Lower lobe of right lung (tissue), 2 donors: Measurements from ENCODE around the gene TMCC3. TPM values are rescaled to one million over a fixed set of nuclear protein-coding genes. Genes with fewer than 3 reads are reported as not detected.

Source experiments
- ATAC-seq, 2 donors: fragments of 200-7000 bp; cut with Tn5 transposase; one replicate each; pipeline ENCODE4 v1.9.1; 2020 to 2022; ENCODE audit warnings: mild to moderate bottlenecking in 2 of 2, moderate library complexity in 2 of 2
- DNase-seq: peaks from one replicate; pipeline ENCODE4 v3.0.0-alpha.2; 2020
- H3K27ac ChIP-seq: fragments of 200-600 bp; one replicate; pipeline ENCODE4 v1.8.0; 2022
- H3K27me3 ChIP-seq: fragments of 200-600 bp; one replicate; pipeline ENCODE4 v1.8.0; 2022; ENCODE audit warnings: low read depth
- H3K36me3 ChIP-seq: fragments of 200-600 bp; one replicate; pipeline ENCODE4 v1.8.0; 2022; ENCODE audit warnings: mild to moderate bottlenecking
- H3K4me1 ChIP-seq: fragments of 200-600 bp; one replicate; pipeline ENCODE4 v1.8.0; 2022
- H3K4me3 ChIP-seq: fragments of 200-600 bp; one replicate; pipeline ENCODE4 v1.8.0; 2022; ENCODE audit warnings: mild to moderate bottlenecking
- H3K9me3 ChIP-seq: fragments of 200-600 bp; one replicate; pipeline ENCODE4 v1.8.0; 2022
- intact Hi-C: fragments of 100-400 bp; cut with DNase I; formaldehyde crosslinking; loops from one replicate; pipeline ENCODE4 v1.11.0; 2022
- total RNA-seq: library from RNA; stranded (reverse); fragmentation: NEBNext Ultra II Directional; extraction: Animal tissue kit (Norgen Biotek cat#: 25700); gene quantifications from one replicate; pipeline ENCODE4 v1.2.1, GENCODE V29; 2021
- TF ChIP-seq, protein P1 (sequence below): fragments of 200-600 bp; IDR thresholded peaks from one replicate; pipeline ENCODE4 v1.8.0; 2022; ENCODE audit warnings: antibody characterized with exemption, mild to moderate bottlenecking
- donor health status: DM: no; HTN: yes; CAD: no; lungs with severe emphysema.

The TMCC3 gene
- total RNA-seq, 1 donor from 2014 or later = 9.7 TPM

DNA sequence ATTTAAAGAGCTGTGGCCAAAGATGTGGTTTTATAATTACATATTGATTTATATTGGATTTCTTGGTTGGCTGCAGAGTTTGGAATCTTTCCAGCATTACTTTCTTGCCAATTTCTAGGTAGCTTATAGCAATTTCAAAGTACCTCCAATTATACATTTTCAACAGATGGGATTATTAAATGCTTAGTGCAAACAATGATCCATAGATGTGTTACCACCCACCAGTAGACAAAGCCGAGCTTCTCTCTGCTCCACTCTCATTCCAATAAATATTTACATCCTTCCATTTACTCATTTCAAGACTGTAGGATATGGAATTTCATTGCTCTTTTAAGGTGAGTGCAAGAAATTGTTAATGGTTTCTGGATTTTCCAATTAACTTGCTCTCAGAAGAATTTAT, 21.6 kb upstream of the TMCC3 start:
- H3K36me3 ChIP-seq = no peaks in the 10 kb centered on the region
- H3K4me3 ChIP-seq = no peak overlapping the region
- peaks cover 32% of the 10 kb centered on the region for H3K4me1 ChIP-seq
- H3K27me3 ChIP-seq = no peaks in the 10 kb centered on the region
- H3K9me3 ChIP-seq = no peaks in the 10 kb centered on the region
- intact Hi-C loops = no loop called here
- H3K27ac ChIP-seq = no peak overlapping the region
- DNase-seq (no peak), ATAC-seq (no peak)
- TF ChIP-seq, protein P1, sequence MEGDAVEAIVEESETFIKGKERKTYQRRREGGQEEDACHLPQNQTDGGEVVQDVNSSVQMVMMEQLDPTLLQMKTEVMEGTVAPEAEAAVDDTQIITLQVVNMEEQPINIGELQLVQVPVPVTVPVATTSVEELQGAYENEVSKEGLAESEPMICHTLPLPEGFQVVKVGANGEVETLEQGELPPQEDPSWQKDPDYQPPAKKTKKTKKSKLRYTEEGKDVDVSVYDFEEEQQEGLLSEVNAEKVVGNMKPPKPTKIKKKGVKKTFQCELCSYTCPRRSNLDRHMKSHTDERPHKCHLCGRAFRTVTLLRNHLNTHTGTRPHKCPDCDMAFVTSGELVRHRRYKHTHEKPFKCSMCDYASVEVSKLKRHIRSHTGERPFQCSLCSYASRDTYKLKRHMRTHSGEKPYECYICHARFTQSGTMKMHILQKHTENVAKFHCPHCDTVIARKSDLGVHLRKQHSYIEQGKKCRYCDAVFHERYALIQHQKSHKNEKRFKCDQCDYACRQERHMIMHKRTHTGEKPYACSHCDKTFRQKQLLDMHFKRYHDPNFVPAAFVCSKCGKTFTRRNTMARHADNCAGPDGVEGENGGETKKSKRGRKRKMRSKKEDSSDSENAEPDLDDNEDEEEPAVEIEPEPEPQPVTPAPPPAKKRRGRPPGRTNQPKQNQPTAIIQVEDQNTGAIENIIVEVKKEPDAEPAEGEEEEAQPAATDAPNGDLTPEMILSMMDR = no peak

DNA sequence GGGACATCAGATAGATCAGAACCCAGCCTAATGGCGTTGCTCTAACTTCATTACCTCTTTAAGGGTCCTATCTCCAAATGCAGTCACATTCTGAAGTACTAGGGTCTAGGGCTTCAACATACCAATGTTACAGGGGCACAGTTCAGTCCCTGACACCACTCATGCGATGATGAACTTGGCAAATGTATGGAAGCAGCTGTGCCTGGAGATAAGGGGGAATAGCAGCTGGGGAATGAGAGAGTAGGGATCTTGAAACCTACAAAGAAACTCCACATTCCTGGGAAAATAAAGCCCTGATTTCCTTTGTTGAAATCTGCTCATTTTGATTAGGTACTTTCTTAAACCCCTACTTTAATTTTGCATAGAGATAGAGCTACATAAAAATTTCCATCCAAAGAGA, 20.5 kb upstream of the TMCC3 start:
- Histone ChIP-seq H3K4me1 (peaks cover 25% of the 10 kb centered on the region), H3K27me3 (no peaks in the 10 kb centered on the region), H3K27ac (no peak overlapping the region), H3K4me3 (no peak overlapping the region), H3K36me3 (no peaks in the 10 kb centered on the region), H3K9me3 (no peaks in the 10 kb centered on the region)
- ATAC-seq (no peak), DNase-seq (no peak)
- intact Hi-C loops = no loop called here
- TF ChIP-seq, protein P1 = no peak

DNA sequence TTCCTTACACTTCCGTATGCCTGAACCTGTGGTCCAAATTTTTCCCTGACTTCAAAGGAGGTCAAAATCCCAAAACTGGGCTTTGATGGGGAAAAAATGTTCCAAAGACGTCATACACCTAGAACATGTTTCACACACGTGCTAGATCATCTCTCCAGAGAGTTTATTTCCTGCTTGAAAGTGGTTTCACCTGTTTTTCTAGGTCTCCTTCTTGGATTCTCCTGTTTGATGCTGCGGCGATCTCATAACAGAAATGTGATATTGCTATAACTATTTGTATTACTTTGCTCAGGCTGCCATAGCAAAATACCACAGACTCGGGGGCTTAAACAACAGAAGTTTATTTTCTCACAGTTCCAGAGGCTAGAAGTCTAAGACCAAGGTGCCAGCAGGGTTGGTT, 19.7 kb upstream of the TMCC3 start:
- intact Hi-C loops = no loop called here
- Histone ChIP-seq H3K4me1 (peaks cover 19% of the 10 kb centered on the region), H3K27ac (no peak overlapping the region), H3K4me3 (no peak overlapping the region), H3K9me3 (no peaks in the 10 kb centered on the region), H3K27me3 (no peaks in the 10 kb centered on the region), H3K36me3 (no peaks in the 10 kb centered on the region)
- no peak for DNase-seq
- TF ChIP-seq, protein P1 = no peak
- ATAC-seq = no peak

DNA sequence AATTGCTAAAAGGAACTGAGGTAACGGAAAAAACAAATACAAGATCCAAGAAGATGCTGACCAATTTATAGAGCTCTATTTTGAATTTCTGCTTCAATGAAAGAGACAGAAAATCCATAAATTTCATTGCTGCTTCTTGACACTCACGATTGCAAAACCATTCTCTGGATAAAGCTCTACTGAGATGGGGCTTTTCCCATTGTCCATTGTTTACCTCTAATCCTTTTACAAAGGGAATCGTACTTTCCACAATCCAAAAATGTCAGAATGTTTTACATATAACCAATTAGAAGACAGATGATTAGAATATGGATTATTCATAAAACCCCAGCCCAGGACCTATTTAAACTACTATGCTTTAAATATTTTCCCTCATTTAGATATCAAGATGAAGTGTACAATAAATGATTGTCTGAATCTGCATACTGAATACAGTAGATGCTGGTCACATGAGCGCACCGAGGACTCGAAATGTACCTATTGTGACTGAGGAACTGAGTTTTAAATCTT, 16.7 kb upstream of the TMCC3 start:
- Histone ChIP-seq H3K27me3 (no peaks in the 10 kb centered on the region), H3K27ac (no peak overlapping the region), H3K9me3 (no peaks in the 10 kb centered on the region), H3K4me1 (peaks cover 5% of the 10 kb centered on the region), H3K36me3 (no peaks in the 10 kb centered on the region), H3K4me3 (no peak overlapping the region)
- no peak for ATAC-seq
- intact Hi-C loops = no loop called here
- TF ChIP-seq, protein P1 = no peak
- no peak for DNase-seq

DNA sequence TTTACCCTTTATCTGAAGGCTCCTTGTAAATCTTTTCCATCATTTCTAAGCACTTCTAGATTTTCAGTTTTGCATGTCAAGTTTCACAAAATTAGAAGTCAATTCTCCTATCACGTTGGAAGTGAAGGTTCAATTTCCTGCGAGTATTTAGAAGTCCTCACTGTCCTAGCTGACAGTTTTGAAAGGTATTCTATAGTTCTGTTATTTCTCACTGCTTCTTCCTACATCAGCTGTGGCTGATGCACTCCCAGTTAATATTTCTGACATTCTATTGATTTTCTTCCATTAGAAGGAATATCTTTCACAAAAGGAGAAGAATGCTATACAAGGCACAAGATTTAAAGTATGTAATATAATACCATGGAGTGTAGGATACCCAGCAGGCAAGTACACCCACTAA, 15.8 kb upstream of the TMCC3 start:
- TF ChIP-seq, protein P1 = no peak

DNA sequence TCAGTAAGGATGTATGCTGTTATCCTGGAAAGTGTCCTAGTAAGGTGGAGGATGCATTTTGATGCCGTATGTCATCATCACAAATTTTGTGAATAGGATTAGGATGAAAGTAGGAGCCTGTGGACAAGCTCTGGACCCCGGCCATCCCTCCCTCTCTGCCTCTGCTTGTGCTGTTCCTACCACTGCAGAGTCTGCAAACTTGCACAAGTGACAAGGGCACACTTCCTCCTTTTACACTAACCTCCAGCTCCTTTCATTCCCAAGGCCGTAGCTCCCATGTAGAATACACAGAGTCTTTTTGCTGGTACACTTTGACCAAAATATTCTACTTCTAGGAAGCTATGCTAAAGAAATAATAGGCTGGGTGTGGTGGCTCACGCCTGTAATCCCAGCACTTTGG, 13.3 kb upstream of the TMCC3 start:
- no peaks in the 10 kb centered on the region for H3K27me3 ChIP-seq
- no peaks in the 10 kb centered on the region for H3K36me3 ChIP-seq
- intact Hi-C loops = no loop called here
- no peaks in the 10 kb centered on the region for H3K9me3 ChIP-seq
- no peak overlapping the region for H3K27ac ChIP-seq
- TF ChIP-seq, protein P1 = no peak
- H3K4me3 ChIP-seq = no peak overlapping the region
- ATAC-seq = peak; percentile 49 to 72
- DNase-seq = no peak
- H3K4me1 ChIP-seq = peaks cover 5% of the 10 kb centered on the region

More for the DNA sequence above, 15.8 kb upstream of the TMCC3 start:
- ATAC-seq (no peak), DNase-seq (no peak)
- Histone ChIP-seq H3K9me3 (no peaks in the 10 kb centered on the region), H3K27ac (no peak overlapping the region), H3K27me3 (no peaks in the 10 kb centered on the region), H3K4me3 (no peak overlapping the region), H3K36me3 (no peaks in the 10 kb centered on the region), H3K4me1 (peaks cover 5% of the 10 kb centered on the region)
- intact Hi-C loops = no loop called here
